ENCODE results near the gene USP36. TPM values are rescaled to one million over a fixed set of nuclear protein-coding genes. Genes with fewer than 3 reads are reported as not detected.
"Not testable (repeated sequence)": the region's sequence is repeated elsewhere in the genome, so short reads cannot be mapped to it uniquely, and the experiment has no call there.

USP36 gene
- total RNA-seq, 1 donor from 2014 or later: 58.6 TPM

GRCh38 chr17:78875363-78876093, 34.9 kb upstream of the USP36 start:
- Histone ChIP-seq H3K36me3 (peaks cover 28% of the 10 kb centered on the region), H3K9me3 (no peaks in the 10 kb centered on the region), H3K27ac (no peak overlapping the region), H3K4me1 (peaks cover 38% of the 10 kb centered on the region), H3K27me3 (ENCODE audit: low read depth) (no peaks in the 10 kb centered on the region), H3K4me3 (no peak overlapping the region)
- DNase-seq: no peak
- no peak for TF ChIP-seq CTCF (IDR thresholded peaks at IDR 0.05)
- intact Hi-C loops (cut with DNase I): no loop called here
- ATAC-seq: no peak

DNA sequence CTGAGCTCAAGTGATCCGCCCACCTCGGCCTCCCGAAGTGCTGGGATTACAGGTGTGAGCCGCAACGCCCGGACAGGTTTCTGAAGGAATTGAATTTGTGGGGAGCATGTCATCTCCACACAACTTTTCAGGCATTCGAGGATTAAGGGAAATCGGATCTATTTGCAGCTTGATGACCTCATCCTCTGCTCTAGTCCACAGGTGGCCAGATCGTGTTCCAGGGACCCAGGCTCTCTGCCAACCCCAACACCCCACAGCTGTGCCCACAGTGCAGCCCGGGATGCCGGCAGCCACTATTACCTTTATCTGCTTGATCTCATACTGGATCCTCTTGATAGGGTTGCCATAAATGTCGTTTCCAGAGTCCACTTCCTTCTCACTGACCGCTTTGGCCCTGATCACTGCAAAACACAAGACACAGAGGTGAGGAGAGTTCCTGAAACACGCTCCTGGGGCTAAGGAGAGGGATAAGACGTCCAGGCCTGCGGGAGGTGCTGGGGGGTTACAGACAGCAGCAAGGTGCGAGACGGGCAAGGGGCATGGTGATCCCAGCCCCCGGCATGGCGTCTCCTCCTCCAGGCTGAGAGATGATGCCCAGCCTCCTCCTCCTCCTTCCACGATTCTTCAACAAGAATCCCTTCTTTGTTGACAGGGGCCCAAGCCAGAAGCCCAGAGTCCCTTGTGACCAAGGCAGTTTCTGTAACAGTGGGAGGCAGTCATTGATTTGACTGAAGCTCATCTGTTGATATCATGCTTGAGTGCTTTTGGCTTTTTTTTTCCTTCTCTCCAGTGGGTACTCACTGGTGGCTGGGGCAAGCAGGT, 33.1 kb upstream of the USP36 start:
- ATAC-seq: no peak
- Histone ChIP-seq H3K36me3 (peaks cover 43% of the 10 kb centered on the region), H3K9me3 (no peaks in the 10 kb centered on the region), H3K27me3 (ENCODE audit: low read depth) (no peaks in the 10 kb centered on the region), H3K4me1 (peaks cover 20% of the 10 kb centered on the region), H3K27ac (no peak overlapping the region), H3K4me3 (no peak overlapping the region)
- DNase-seq: no peak
- intact Hi-C loops (cut with DNase I): no loop called here
- no peak for TF ChIP-seq CTCF (IDR thresholded peaks at IDR 0.05)

GRCh38 chr17:78872486-78872885, 31.9 kb upstream of the USP36 start:
- intact Hi-C loops (cut with DNase I): no loop called here
- DNase-seq: no peak

DNA sequence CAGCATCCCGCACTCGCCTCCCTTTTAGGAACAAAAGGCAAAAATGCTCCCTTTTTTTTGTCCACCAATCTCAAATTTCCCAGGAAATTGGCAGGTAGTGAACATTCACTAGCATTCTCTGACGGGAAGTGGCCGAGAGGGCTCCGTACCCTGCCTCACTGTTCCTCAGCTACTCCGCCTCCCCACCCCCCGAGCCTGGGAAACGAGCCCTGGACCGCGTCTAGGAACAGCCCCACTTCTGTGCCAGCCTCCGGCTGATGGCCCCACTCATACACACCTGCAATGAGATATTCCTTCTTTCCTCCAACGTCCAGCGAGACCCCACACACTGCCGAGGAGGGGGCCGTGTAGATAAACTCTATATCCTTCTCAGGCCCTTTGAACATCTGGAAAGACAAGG, 30.0 kb upstream of the USP36 start:
- Histone ChIP-seq H3K27me3 (ENCODE audit: low read depth) (no peaks in the 10 kb centered on the region), H3K4me1 (peaks cover 17% of the 10 kb centered on the region), H3K27ac (no peak overlapping the region), H3K9me3 (no peaks in the 10 kb centered on the region), H3K36me3 (peaks cover 57% of the 10 kb centered on the region), H3K4me3 (no peak overlapping the region)
- ATAC-seq: no peak
- intact Hi-C loops (cut with DNase I): no loop called here
- DNase-seq: no peak
- TF ChIP-seq CTCF (IDR thresholded peaks at IDR 0.05): no peak

More at GRCh38 chr17:78872486-78872885, 31.9 kb upstream of the USP36 start:
- H3K36me3 ChIP-seq: peaks cover 55% of the 10 kb centered on the region
- no peak overlapping the region for H3K27ac ChIP-seq
- H3K4me1 ChIP-seq: peaks cover 20% of the 10 kb centered on the region
- ATAC-seq: no peak
- H3K27me3 ChIP-seq (ENCODE audit: low read depth): no peaks in the 10 kb centered on the region
- TF ChIP-seq CTCF (IDR thresholded peaks at IDR 0.05): no peak
- no peaks in the 10 kb centered on the region for H3K9me3 ChIP-seq
- no peak overlapping the region for H3K4me3 ChIP-seq

- Histone ChIP-seq H3K4me3 (no peak overlapping the region), H3K27me3 (ENCODE audit: low read depth) (no peaks in the 10 kb centered on the region), H3K36me3 (peaks cover 66% of the 10 kb centered on the region), H3K27ac (no peak overlapping the region), H3K4me1 (peaks cover 11% of the 10 kb centered on the region), H3K9me3 (no peaks in the 10 kb centered on the region)
- no peak for TF ChIP-seq CTCF (IDR thresholded peaks at IDR 0.05)
- no peak for DNase-seq
- no peak for ATAC-seq
- intact Hi-C loops (cut with DNase I): loop anchor here (10.0 kb wide), 1 partner anchor 96 kb away; no protein-coding TSS in a partner anchor
Observed at GRCh38 chr17:78868391-78868790, 27.8 kb upstream of the USP36 start.

GRCh38 chr17:78867046-78867445, 26.4 kb upstream of the USP36 start:
- H3K4me3 ChIP-seq; ATAC-seq; H3K9me3 ChIP-seq; H3K27ac ChIP-seq; H3K27me3 ChIP-seq (ENCODE audit: low read depth); DNase-seq: not testable (repeated sequence)
- H3K36me3 ChIP-seq: peaks cover 54% of the 10 kb centered on the region
- peaks cover 15% of the 10 kb centered on the region for H3K4me1 ChIP-seq
- intact Hi-C loops (cut with DNase I): loop anchor here (10.0 kb wide), 1 partner anchor 98 kb away; no protein-coding TSS in a partner anchor

Measured in lower lobe of right lung (tissue), 2 donors.